ENCODE measurements around the gene ATMIN.

Gene ATMIN

DNA sequence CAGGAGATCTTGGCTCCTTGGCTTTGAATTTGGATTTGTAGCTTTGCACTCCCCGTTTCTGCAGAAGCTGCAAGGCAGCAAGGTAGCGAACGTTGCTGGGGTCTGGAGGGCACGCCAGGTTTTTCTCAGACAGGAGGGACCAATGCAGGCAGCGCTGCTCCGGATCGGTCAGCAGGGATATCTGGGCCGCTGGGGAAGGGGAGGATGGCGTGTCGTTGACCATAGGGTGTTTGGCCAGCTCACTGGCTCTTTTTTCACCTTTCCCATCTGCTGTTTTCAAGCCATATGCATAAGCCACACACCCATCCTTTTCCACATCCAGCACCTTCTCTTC lies 25.6 kb downstream of the ATMIN start:
- in situ Hi-C loops (cut with MboI; ENCODE audit: low pct_unique_long_range_greater_than_20kb, low sequenced_read_pairs): no loop called here
- no peak for DNase-seq

DNA sequence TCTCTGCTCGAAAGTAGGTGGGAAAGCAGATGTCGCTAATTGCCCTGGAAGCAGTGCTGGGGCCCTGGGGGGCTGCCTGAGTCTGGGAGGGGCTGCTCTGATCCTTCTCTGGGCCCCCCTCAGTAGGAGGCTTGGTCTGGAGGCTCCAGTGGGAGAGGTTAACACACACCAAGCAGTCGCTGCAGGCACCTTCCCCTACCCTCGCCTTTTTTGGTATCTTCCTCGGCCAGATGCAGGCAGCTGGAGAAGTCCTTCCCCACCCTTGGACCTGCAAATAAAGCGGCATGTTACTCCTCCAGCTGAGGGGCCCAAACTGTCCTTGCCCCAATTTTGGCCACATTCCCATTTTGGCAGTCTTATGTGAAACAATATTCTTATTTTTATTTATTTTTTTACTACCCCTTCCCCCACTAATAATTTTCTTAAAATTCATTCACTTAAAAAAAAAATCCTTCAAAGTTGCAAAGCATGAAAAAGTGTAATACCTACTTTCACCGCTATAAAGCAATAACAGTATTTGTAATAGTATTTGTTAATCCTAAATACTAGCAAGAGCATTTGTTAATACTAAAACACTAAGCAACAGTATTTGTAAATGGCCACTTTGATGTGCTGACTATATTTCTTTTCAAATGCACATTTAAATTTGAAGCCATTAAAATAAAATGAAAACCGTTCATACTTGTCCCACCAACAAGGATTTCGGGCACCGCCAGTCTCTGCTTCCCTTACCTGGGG lies 26.4 kb downstream of the ATMIN start:
- in situ Hi-C loops (cut with MboI; ENCODE audit: low pct_unique_long_range_greater_than_20kb, low sequenced_read_pairs): no loop called here
- no peak for DNase-seq

- in situ Hi-C loops (cut with MboI; ENCODE audit: low pct_unique_long_range_greater_than_20kb, low sequenced_read_pairs): no loop called here
- no peak for DNase-seq
Measured at GRCh38 chr16:81066681-81067080, 31.0 kb downstream of the ATMIN start.

GRCh38 chr16:81067166-81067565 lies 31.5 kb downstream of the ATMIN start:
- no peak for DNase-seq
- in situ Hi-C loops (cut with MboI; ENCODE audit: low pct_unique_long_range_greater_than_20kb, low sequenced_read_pairs): no loop called here

DNA sequence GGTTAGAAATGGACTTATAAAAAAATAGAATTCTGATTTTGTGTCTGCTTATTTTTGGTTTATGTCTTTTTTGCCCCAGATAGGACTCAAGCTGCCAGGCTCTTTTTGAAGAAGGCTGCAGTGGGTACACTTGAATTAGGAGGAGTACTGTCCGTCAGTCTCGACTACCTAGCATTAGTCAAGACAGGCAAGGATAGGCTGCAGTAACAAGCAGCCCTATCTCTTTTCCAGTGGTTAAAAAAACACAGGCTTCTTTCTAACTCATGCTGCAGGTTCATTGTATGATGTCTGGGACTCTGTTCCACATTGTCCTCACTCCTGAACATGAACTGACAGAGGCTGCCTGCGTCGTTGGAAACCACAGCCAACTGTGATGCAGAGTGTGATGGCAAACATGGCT lies 33.4 kb downstream of the ATMIN start:
- in situ Hi-C loops (cut with MboI; ENCODE audit: low pct_unique_long_range_greater_than_20kb, low sequenced_read_pairs): no loop called here
- no peak for DNase-seq

- in situ Hi-C loops (cut with MboI; ENCODE audit: low pct_unique_long_range_greater_than_20kb, low sequenced_read_pairs): no loop called here
- no peak for DNase-seq
Measured at GRCh38 chr16:81070979-81071378, 35.3 kb downstream of the ATMIN start.

- no peak for DNase-seq
- in situ Hi-C loops (cut with MboI; ENCODE audit: low pct_unique_long_range_greater_than_20kb, low sequenced_read_pairs): no loop called here
Measured at GRCh38 chr16:81071805-81072204, 36.2 kb downstream of the ATMIN start.

DNA sequence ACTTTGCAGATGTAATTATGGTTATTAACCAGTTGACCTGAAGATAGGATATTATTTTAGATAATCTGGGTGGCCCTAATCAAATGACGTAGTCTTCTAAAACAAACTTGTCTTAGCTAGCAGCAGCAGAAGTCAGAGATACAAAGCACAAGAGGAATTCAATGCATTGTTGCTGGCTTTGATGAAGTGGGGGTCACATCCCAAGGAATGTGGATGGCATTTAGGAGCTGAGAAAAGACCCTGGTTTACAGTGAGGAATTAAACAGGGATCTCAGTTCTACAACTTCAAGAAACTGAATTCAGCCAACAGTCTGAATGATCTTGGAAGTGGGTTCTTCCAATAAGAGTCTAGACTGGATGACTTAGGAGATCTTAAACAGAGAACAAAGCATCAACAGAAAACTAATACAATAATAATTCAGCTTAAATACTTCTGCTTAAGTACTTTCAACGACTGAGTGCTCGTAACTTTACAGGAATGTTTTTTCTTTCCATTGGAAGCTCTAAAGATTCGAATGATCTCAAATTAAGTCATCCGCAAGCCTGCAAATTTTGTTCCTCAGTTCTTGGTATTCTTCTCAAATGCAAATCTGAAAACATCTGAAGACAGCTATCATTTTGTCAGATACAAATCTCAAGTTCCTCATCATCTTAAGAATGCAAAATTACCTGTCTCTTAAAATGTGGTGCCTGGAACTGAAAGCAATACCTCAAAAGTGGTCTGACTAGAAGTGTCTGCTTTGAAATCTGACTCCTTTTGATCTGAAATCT lies 38.1 kb downstream of the ATMIN start:
- in situ Hi-C loops (cut with MboI; ENCODE audit: low pct_unique_long_range_greater_than_20kb, low sequenced_read_pairs): no loop called here
- no peak for DNase-seq

DNA sequence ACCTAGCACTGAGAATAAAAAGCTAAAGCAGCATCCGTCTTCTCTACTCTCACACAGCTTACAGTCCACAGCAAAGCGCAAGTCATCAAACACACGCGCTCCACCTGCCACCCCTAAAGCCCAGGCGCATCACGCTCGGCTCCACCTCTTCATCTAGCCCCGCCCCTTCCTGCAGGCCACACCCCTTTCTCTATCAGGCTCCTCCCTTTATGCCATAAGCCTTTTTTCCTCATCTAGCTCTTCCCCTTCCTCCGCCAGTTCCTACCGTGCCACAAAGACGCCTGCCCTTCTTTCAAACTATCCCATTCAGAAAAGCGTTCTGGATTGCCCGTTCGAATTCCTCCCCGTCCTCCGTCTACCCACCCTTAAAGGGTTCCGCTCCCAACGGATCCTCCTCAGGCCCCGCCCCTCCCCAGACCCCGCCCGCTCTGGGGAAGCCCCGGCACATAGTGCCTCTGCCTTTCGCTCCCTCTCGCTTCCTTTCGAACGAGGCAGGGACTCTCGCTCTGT lies 41.0 kb downstream of the ATMIN start:
- in situ Hi-C loops (cut with MboI; ENCODE audit: low pct_unique_long_range_greater_than_20kb, low sequenced_read_pairs): no loop called here
- peak; percentile 94 for DNase-seq

GRCh38 chr16:81077076-81077940 lies 41.7 kb downstream of the ATMIN start, which contains the start of gene C16orf46:
C16orf46 (minus strand) TSS chr16:81077238; CDS start chr16:81063955, 13,283 bp downstream.
- in situ Hi-C loops (cut with MboI; ENCODE audit: low pct_unique_long_range_greater_than_20kb, low sequenced_read_pairs): no loop called here
- DNase-seq: peak; percentile 97

DNA sequence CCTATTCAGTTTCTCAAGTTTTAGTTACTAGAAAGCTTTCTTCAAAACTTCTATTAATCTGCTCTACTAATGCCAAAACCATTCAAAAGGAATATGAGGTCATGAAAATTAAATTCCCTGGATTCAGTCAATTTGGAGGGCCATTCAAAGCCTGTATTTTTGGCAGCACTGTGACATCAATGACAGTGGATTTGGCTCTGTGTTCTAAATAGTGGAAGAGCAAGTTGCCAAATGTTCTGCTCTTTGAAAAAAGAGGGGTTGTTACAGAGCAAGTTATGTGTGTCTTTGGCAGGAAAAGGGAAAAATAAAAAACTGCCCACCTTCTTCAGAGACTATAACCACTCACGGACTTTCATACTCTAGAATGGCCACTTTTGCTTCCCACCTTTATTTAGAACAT lies 44.6 kb downstream of the ATMIN start:
- DNase-seq: no peak
- in situ Hi-C loops (cut with MboI; ENCODE audit: low pct_unique_long_range_greater_than_20kb, low sequenced_read_pairs): no loop called here

GRCh38 chr16:81081014-81081413 lies 45.4 kb downstream of the ATMIN start:
- in situ Hi-C loops (cut with MboI; ENCODE audit: low pct_unique_long_range_greater_than_20kb, low sequenced_read_pairs): no loop called here
- no peak for DNase-seq

GRCh38 chr16:81088836-81089235 lies 53.2 kb downstream of the ATMIN start:
- DNase-seq: no peak
- in situ Hi-C loops (cut with MboI; ENCODE audit: low pct_unique_long_range_greater_than_20kb, low sequenced_read_pairs): no loop called here

DNA sequence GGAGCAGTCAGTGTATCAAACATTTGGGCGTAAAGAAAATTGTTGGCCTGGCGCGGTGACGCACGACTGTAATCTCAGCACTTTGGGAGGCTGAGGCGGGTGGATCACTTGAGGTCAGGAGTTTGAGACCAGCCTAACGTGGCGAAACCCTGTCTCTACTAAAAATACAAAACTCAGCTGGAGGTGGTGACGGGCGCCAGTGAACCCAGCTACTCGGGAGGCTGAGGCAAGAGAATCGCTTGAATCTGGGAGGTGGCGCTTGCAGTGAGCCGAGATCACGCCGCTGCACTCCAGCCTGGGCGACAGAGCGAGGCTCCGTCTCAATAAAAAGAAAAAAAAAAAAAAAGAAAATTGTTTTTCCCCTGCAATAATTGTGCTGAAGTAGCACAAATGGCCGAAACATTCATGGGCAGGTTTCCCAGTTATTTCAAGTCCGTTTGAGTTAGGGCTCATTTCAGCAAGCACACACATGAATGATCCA lies 59.2 kb downstream of the ATMIN start:
- peak; percentile 15 for DNase-seq

GRCh38 chr16:81095653-81095952 lies 60.0 kb downstream of the ATMIN start:
- no peak for DNase-seq
- in situ Hi-C loops (cut with MboI; ENCODE audit: low pct_unique_long_range_greater_than_20kb, low sequenced_read_pairs): no loop called here

More for the DNA sequence above, 59.2 kb downstream of the ATMIN start:
- in situ Hi-C loops (cut with MboI; ENCODE audit: low pct_unique_long_range_greater_than_20kb, low sequenced_read_pairs): no loop called here

DNA sequence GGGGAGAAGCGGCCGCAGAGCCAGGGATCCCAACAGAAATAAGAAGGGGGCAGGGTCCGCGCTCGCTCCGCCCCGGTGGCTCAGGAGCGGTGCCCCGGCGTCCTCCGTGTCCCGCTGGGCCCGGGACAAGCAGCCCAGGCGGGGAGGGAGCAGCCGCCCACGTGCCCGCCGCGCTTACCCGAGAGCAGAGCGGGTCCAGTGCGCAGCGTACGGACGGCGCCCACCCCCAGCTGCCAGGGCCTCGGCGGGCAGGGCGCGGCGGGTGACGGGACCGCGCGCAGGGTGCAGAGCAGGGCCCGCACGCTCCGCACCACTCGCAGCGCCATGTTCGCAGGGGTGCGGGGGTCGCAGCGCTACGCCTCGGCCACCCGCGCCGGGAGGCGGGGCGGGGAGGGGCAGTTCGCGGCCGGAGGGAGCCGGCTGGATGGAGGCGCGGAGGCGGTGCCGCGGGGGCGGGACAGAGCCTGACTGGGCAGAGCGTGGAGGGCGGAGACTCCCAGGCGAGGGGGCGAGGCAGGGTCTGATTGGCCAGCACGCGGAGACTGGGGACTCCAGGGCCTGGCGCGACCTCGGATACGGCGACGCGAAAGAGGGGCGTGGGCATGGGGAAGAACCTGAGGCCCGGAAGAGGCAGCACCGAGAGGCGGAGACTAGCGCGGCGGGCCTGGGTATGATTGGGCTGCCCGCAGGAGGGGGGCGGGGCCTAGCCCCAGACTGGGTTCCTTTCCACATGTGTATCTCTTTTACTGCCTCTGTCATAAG lies 60.5 kb downstream of the ATMIN start, which contains the start of gene GCSH:
GCSH (minus strand) TSS at position 443 of the 762 bp plus-strand sequence; CDS start at position 326, 117 bp downstream.
- in situ Hi-C loops (cut with MboI; ENCODE audit: low pct_unique_long_range_greater_than_20kb, low sequenced_read_pairs): no loop called here
- peak; percentile 99 for DNase-seq

- in situ Hi-C loops (cut with MboI; ENCODE audit: low pct_unique_long_range_greater_than_20kb, low sequenced_read_pairs): no loop called here
- DNase-seq: no peak
Measured at GRCh38 chr16:81096715-81097208, 61.1 kb downstream of the ATMIN start.
